ENCODE results near the gene TMEM100.

DNA sequence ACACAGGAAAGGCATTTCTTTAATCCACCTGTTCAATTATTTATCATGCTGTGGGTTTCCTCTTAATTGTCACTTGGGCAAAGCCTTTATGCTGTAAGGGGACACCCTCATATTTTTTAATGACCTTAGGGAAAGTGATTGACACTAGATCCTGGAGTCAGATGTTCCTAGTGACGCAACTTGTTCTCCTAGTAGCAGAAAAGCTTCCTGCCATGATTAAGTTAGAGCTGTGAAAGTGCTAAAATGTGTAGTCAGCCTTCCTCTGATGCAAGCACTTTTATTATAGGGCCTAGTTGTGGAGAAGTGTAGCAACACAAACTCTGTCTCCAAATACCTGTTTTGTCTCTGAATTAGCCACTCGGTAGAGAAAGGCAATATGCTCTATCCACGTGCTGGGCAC is 12.3 kb downstream of the TMEM100 start:
- TF ChIP-seq, protein P1, sequence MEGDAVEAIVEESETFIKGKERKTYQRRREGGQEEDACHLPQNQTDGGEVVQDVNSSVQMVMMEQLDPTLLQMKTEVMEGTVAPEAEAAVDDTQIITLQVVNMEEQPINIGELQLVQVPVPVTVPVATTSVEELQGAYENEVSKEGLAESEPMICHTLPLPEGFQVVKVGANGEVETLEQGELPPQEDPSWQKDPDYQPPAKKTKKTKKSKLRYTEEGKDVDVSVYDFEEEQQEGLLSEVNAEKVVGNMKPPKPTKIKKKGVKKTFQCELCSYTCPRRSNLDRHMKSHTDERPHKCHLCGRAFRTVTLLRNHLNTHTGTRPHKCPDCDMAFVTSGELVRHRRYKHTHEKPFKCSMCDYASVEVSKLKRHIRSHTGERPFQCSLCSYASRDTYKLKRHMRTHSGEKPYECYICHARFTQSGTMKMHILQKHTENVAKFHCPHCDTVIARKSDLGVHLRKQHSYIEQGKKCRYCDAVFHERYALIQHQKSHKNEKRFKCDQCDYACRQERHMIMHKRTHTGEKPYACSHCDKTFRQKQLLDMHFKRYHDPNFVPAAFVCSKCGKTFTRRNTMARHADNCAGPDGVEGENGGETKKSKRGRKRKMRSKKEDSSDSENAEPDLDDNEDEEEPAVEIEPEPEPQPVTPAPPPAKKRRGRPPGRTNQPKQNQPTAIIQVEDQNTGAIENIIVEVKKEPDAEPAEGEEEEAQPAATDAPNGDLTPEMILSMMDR (IDR thresholded peaks at IDR 0.05), result no peak
- no peak for TF ChIP-seq EP300 (IDR thresholded peaks at IDR 0.05)
- TF ChIP-seq POLR2A (IDR thresholded peaks at IDR 0.05), result no peak
- peak; percentile 46 to 88 (median 68) for TF ChIP-seq POLR2AphosphoS5 (IDR thresholded peaks at IDR 0.05)

All from stomach (tissue), 4 donors.